DMS53 treated with DMSO at 0.1 percent for 48 hours (cell line): ENCODE data around the gene TM7SF2.

ENCODE experiments used
- DNase-seq: peaks from one replicate; lab custom pipeline; 2025; ENCODE audit not compliant: unreplicated experiment; lab: John Stamatoyannopoulos, UW

The TM7SF2 gene

DNA sequence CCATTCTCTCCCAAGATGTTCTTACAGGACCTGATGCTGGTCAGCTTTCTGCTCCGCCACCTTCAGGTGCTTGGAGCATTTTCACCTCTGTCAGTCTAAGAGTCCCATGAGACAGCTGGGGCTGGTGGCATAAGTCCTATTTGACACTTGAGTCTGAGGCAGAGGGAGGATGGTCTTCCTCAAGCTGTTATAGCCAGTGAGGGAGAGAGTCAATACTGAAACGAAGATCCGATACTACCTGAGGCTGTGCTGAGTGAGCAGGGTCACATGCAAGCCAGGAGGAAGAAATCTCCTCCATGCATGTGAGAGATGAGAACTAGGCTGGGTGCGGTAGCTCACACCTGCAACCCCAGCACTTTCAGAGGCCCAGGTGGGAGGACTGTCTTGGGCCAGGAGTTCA, 22.1 kb upstream of the TM7SF2 start:
- no peak for DNase-seq

- no peak for DNase-seq
These were observed 21.0 kb upstream of the TM7SF2 start for GRCh38 chr11:65090628-65091027.

DNA sequence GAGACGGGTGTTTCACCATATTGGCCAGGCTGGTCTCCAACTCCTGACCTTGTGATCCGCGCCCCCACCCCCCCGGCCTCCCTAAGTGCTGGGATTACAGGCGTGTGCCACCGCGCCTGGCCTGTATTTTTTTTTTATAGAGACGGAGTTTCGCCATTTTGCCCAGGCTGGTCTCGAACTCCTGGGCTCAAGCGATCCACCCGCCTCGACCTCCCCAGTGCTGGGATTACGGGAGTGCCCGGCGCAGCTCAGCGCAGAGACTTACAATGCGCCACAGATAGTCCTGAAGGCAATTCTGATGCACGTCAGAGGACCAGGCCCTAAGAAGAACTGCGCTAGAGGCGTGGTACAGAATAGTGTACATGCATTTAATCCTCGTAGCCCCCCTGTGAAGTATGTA, 16.2 kb upstream of the TM7SF2 start:
- no peak for DNase-seq

DNA sequence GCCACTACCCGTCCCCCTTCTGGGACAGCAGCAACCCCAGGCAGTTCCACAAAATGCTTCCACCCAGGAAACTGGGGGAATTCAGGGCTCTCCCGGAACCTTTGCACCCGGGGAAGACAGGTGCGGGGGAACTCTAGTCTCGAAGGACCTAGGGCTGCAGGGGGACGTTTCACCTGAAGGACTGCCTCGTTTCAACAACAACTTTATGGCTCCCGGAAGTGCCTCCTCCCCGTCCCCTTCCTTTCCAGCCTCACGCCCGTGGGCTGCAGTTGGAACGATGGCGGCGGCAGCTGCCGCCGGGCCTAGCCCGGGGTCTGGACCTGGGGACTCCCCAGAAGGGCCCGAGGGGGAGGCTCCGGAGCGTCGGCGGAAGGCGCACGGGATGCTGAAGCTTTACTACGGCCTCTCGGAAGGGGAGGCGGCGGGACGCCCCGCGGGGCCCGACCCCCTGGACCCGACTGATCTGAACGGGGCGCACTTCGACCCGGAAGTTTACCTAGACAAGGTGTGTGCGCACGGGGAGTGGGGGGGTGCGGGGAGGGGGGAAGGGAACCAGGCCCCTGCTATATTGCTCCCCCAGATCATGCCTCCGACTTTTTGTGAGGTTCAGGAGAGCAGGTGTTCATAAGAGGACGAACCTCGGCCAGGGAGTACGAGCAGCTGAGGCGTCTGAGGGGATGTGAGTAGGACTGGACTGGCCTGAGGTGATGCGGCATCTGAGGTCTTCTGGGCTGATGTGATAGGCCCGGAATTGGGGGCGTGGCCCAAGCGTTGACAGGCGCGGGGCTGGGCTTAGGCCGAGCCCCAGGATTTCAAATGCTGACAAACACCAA, 15.5 kb upstream of the TM7SF2 start, which contains the start of gene VPS51:
VPS51 (plus strand) TSS at position 241 of the 833 bp plus-strand sequence; CDS start at position 278, 37 bp downstream.
- peak; percentile 79 for DNase-seq

DNA sequence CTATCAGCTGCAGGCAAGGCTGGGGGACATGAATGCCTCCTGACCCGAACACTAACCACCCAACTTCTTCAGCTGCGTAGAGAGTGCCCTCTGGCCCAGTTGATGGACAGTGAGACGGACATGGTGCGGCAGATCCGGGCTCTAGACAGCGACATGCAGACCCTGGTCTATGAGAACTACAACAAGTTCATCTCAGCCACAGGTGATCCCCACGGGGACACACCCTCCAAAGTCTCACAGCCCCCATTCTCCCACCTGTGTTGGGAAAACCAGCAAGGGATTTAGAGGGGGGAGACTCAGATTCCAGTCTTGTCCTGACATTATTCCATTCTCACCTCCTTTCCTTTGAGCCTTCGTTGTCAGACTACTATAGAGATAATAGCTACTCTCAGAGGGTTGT, 14.7 kb upstream of the TM7SF2 start:
- no peak for DNase-seq

DNA sequence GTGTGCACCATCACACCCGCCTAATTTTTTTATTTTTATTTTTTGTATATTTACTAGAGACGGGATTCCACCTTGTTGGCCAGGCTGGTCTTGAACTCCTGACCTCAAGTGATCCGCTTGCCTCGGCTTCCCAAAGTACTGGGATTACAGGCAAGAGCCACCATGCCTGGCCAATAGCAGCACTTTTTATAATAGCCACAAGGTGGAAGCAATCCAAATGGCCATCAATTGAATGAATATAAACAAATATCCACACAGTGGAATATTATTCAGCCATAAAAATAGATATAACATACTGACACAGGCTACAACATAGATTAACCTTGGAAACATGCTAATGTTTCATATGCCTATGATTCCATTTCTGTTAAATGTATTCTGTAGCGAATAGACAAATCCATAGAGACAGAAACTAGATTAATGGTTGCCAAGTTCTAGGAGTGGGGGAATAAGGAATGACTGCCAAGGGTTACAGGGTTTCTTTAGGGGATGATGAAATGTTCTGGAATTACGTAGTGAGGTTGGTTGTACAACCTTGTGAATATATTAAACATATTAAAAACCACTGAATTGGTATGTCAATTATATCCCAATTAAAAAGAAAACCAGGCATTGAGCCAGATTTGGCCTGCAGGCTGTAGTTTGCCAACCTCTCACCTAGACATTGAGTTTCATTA, 10.9 kb upstream of the TM7SF2 start:
- no peak for DNase-seq

GRCh38 chr11:65102142-65103095, 9.3 kb upstream of the TM7SF2 start:
- no peak for DNase-seq

- no peak for DNase-seq
These were observed 8.2 kb upstream of the TM7SF2 start for GRCh38 chr11:65103476-65103875.

GRCh38 chr11:65104628-65105027, 7.0 kb upstream of the TM7SF2 start:
- DNase-seq, result no peak

DNA sequence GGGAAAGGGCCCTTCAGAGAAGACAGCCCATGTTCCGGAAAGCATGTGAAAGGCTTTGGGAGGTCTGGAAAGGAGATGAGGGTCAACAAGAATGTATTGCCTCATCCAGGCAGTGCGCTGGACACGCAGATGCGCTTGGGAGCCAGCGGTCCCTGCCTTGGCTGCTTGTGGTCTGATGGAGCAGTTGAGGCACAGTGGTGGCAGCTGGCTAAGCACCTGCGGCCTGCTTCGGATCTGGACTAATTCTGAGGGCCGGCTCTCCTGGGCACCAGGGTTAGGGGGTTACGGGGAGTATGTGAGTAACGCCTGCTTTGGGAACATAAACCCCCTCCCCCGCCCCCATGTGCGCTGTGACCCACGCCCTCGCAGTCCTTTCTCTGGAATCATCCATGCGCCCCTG, 4.6 kb upstream of the TM7SF2 start:
- no peak for DNase-seq

GRCh38 chr11:65107751-65108468, 3.8 kb upstream of the TM7SF2 start:
- DNase-seq, result no peak

DNA sequence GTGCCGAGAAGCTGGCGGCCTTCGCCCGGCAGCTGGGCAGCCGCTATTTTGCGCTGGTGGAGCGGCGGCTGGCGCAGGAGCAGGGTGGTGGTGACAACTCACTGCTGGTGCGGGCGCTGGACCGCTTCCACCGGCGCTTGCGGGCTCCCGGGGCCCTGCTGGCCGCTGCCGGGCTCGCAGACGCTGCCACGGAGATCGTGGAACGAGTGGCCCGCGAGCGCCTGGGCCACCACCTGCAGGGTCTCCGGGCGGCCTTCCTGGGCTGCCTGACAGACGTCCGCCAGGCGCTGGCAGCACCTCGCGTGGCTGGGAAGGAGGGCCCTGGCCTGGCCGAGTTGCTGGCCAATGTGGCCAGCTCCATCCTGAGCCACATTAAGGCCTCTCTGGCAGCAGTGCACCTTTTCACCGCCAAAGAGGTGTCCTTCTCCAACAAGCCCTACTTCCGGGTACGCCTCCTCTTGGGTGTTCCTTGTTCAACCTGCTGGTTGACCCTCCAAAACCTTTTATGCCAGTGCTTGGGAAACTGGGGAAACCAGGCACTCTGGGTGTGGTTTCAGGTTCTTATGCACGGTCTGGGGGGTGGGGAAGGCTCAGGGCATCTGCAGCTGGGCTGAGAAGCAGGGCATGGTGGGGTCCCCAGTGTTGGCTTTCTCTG, 3.1 kb upstream of the TM7SF2 start:
- DNase-seq, result no peak

GRCh38 chr11:65109231-65110198, 2.2 kb upstream of the TM7SF2 start:
- no peak for DNase-seq

DNA sequence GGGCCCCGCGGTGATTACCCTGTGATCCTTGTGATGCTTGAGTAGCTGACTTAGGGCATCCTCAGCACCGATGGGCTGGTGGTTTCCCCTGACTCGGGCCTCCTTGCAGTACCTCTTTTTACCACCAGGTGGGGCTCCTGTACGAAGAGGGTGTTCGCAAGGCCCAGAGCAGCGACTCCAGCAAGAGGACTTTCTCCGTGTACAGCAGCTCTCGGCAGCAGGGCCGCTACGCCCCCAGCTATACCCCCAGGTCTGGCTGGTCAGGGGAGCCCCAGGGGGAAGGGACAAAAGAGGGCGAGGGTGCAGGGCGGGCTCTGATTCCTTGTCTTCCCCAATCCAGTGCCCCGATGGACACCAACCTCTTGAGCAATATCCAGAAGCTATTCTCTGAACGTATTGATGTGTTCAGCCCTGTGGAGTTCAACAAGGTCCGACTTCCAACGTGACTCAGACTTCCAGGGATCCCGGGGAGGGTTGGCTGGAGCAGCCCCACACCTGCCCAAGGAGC, 1.3 kb upstream of the TM7SF2 start:
- DNase-seq, result peak; percentile 69

GRCh38 chr11:65111159-65111743, 421 bp upstream of the TM7SF2 start:
- DNase-seq, result no peak

DNA sequence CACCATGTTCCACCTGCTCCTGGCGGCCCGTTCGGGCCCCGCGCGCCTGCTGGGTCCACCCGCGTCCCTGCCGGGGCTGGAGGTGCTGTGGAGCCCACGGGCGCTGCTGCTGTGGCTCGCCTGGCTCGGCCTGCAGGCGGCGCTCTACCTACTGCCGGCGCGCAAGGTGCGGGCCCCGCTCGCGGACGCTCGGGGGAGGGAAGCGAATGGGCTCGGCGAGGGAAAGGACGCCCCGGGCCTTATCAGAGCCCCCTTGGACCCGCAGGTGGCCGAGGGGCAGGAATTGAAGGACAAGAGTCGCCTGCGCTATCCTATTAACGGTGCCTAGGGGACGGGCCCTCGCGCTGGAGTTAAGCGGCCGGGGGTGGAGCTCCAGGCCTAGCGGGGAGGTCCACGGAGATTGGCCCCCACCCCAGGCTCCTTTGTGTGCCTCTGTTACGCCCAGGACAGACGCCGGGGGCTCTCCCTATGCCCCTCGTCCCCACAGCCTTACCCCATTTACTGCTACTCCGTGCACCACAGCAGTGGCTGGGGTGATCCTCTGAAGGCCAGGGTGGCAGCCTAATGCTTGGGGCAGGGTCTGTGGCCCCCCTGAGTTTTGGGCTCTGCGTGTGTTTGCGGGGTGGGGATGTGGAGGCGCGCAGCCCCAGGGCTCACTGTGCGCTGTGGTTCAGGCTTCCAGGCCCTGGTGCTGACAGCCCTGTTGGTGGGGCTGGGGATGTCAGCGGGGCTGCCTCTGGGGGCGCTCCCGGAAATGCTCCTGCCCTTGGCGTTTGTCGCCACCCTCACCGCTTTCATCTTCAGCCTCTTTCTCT, 1.1 kb downstream of the TM7SF2 start:
- peak; percentile 45 for DNase-seq

GRCh38 chr11:65113361-65113756, 1.7 kb downstream of the TM7SF2 start:
- no peak for DNase-seq

DNA sequence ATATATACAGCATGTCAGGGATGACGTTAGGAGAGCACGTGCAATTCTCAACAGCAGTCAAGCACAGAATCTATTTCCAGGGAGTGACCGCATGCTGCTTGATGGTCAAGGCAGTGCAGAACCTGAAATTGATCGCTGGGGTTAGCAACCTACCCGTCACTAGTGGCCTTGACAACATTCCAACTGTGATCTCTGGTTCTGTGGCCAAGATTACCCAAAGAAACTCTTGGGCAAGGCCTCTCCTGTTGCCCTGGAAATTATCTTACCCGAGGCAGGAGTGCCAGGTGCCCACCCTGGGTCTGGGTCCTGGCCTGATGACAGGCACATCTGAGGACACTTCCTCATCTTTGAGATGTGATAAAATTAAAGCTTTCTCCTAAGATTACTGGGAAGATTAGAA, 2.2 kb downstream of the TM7SF2 start:
- DNase-seq, result no peak
